ENCODE measurements around the gene TRPM3. TPM values are rescaled to one million over a fixed set of nuclear protein-coding genes. Genes with fewer than 3 reads are reported as not detected.

The TRPM3 gene
- total and polyA plus RNA-seq, 2 of the 8 experiments (the other 6 are each of a cell fraction or from before 2014, with no cell fraction given), result 2.4 to 10.9 TPM

GRCh38 chr9:70789086-70789485 is 332.3 kb downstream of the TRPM3 start:
- ChIA-PET POLR2A (ENCODE audit: partially characterized antibody) (no interaction called here), CTCF (ENCODE audit: partially characterized antibody) (interaction anchor here (1.3 to 2.1 kb wide), 2 partner anchors 12 to 150 kb away, joined by 4 to 6 read pairs; no protein-coding TSS in a partner anchor)
- Histone ChIP-seq H2AFZ (ENCODE audit: low read length) (no peak overlapping the region), H2BK15ac (ENCODE audit: low read length) (no peak overlapping the region), H4K20me1 (replicated peaks in 1 of 2; ENCODE audit: control insufficient read depth in 1 of 2, insufficient read depth in 2 of 2, low read length in 2 of 2) (no peaks in the 10 kb centered on the region), H3K4ac (replicated peaks; ENCODE audit: insufficient read length, low read depth, low read length) (no peak overlapping the region), H3K14ac (ENCODE audit: insufficient read length) (no peak overlapping the region), H3K4me1 (replicated peaks in 1 of 4; ENCODE audit: control insufficient read depth in 3 of 4, insufficient read depth in 4 of 4, low read length in 3 of 4) (no peaks in the 10 kb centered on the region), H4K8ac (ENCODE audit: extremely low read depth, insufficient read depth, low read length) (no peak overlapping the region), H3K4me3 (ENCODE audit: extremely low read depth in 1 of 4, insufficient read depth in 2 of 4, low read depth in 3 of 4, low read length in 4 of 4) (no peak overlapping the region), H2BK120ac (replicated peaks; ENCODE audit: low read depth, low read length) (no peak overlapping the region), H3K27me3 (replicated peaks in 1 of 4; ENCODE audit: control insufficient read depth in 3 of 4, extremely low read depth in 1 of 4, insufficient read depth in 3 of 4, low read length in 3 of 4) (no peaks in the 10 kb centered on the region), H2BK20ac (ENCODE audit: low read length) (no peak overlapping the region), H4K5ac (ENCODE audit: insufficient read length, low read depth, low read length) (no peak overlapping the region), H3K79me1 (ENCODE audit: low read depth, low read length) (no peaks in the 10 kb centered on the region), H3K4me2 (ENCODE audit: insufficient read depth in 1 of 2, low read depth in 2 of 2, low read length in 2 of 2) (no peak overlapping the region), H3K9ac (replicated peaks in 1 of 4; ENCODE audit: extremely low read depth in 1 of 4, low read depth in 3 of 4, low read length in 3 of 4) (no peak overlapping the region), H3K36me3 (ENCODE audit: control insufficient read depth in 2 of 4, insufficient read depth in 4 of 4, low read length in 3 of 4) (no peaks in the 10 kb centered on the region), H3K23ac (ENCODE audit: insufficient read length) (no peak overlapping the region), H3K23me2 (ENCODE audit: low read depth, low read length) (no peaks in the 10 kb centered on the region; the same call in 1 of the 2 replicates), H2BK12ac (ENCODE audit: low read depth, low read length) (no peak overlapping the region), H3K18ac (ENCODE audit: extremely low read depth, low read length) (no peak overlapping the region), H3K56ac (replicated peaks; ENCODE audit: insufficient read length, low read depth, low read length) (no peak overlapping the region), H2BK5ac (ENCODE audit: low read depth, low read length) (no peak overlapping the region), H3K27ac (ENCODE audit: low read depth, low read length) (no peak overlapping the region), H2AK5ac (ENCODE audit: low read depth, low read length) (no peak overlapping the region), H3K9me3 (ENCODE audit: insufficient read depth in 2 of 2, low read depth in 1 of 2, low read length in 1 of 2) (no peaks in the 10 kb centered on the region), H4K91ac (replicated peaks; ENCODE audit: insufficient read length, low read length) (no peak overlapping the region), H3K79me2 (ENCODE audit: control insufficient read depth in 1 of 2, insufficient read depth in 2 of 2, low read length in 2 of 2) (no peaks in the 10 kb centered on the region)
- WGBS, 2 experiments (ENCODE audit: extremely low coverage in 1 of 2, insufficient coverage in 1 of 2, insufficient read length in 1 of 2, insufficient replicate concordance in 2 of 2, low coverage in 1 of 2, low lambda C conversion rate in 2 of 2, missing lambda C conversion rate in 1 of 2), result 74% methylated on average over 1 of the region's 1 CpG; no CpG with 5 or more reads in 1 of the 2 experiments
- no peak for FAIRE-seq
- TF ChIP-seq TAF1 (IDR thresholded peaks at IDR 0.05; ENCODE audit: low read depth, low read length), result no peak
- no peak for DNase-seq (ENCODE audit: low read depth in 1 of 2, low spot score in 2 of 2)

Data from H1 (cell line).